Esophagus muscularis mucosa (tissue), 4 donors: ENCODE results near the gene LPCAT1. TPM values are rescaled to one million over a fixed set of nuclear protein-coding genes. Genes with fewer than 3 reads are reported as not detected.

Source experiments
- DNase-seq: peaks from one replicate; pipeline ENCODE4 v3.0.0-alpha.2; 2017; ENCODE audit errors: extremely low spot score
- H3K27ac ChIP-seq, 4 donors: fragments of 200-600 bp; sonication (generic); replicated peaks in 1 of 4; 1 replicate in 3 of 4; 2 replicates in 1 of 4; pipeline ENCODE4 v1.5.1; 2016 to 2019; ENCODE audit warnings: mild to moderate bottlenecking in 1 of 4
- H3K27me3 ChIP-seq, 4 donors: fragments of 200-600 bp; sonication (generic); one replicate each; pipeline versions ENCODE4 v1.5.1 to v1.6.0; 2016 to 2019
- H3K36me3 ChIP-seq, 4 donors: fragments of 200-600 bp; sonication (generic); one replicate each; pipeline ENCODE4 v1.5.1; 2016 to 2019
- H3K4me1 ChIP-seq, 4 donors: fragments of 200-600 bp; sonication (generic); one replicate each; pipeline ENCODE4 v1.5.1; 2016 to 2019
- H3K4me3 ChIP-seq, 4 donors: fragments of 200-600 bp; sonication (generic); 1 replicate in 2 of 4; 2 replicates in 2 of 4; pipeline ENCODE4 v1.5.1; 2016 to 2019; ENCODE audit warnings: mild to moderate bottlenecking in 4 of 4, moderate library complexity in 1 of 4
- H3K9me3 ChIP-seq, 4 donors: fragments of 200-600 bp; sonication (generic); 1 replicate in 3 of 4; 2 replicates in 1 of 4; pipeline ENCODE4 v1.5.1; 2016 to 2019
- EP300 ChIP-seq: sonication (generic); formaldehyde crosslinking; IDR thresholded peaks from one replicate; pipeline ENCODE4 v1.6.1; 2017; ENCODE audit warnings: antibody characterized with exemption
- POLR2A ChIP-seq: fragments of 450-650 bp; IDR thresholded peaks from one replicate; pipeline ENCODE4 v1.6.1; 2017; ENCODE audit warnings: antibody characterized with exemption, moderate library complexity, mild to moderate bottlenecking, low read depth
- POLR2AphosphoS5 ChIP-seq, 2 donors: sonication (generic); formaldehyde crosslinking; IDR thresholded peaks; one replicate each; pipeline ENCODE4 v1.6.1; 2017; ENCODE audit warnings: antibody characterized with exemption in 2 of 2
- WGBS: methylation state at CpG from one replicate; pipeline ENCODE4 v1.1.5; 2018; 5-methylcytosine and 5-hydroxymethylcytosine counted together
- intact Hi-C: fragments of 100-400 bp; cut with DNase I; formaldehyde crosslinking; loops from one replicate; pipeline ENCODE4 v1.15.1; 2023
- total RNA-seq, 4 donors: library from RNA; depleted of rRNA; stranded (reverse); fragments of >200 nt; gene quantifications; one replicate each; pipeline versions ENCODE4 v1.1.0 to v1.2.1, GENCODE V29; 2016
- TF ChIP-seq, protein P1 (sequence below), 3 experiments: fragments of 200-600 bp in 2 of 3; fragments of 450-650 bp in 1 of 3; sonication (generic) in 2 of 3; IDR thresholded peaks; one replicate each; pipeline ENCODE4 v1.5.1; 2017 to 2019; ENCODE audit warnings: antibody characterized with exemption in 3 of 3, mild to moderate bottlenecking in 2 of 3, moderate library complexity in 1 of 3

Gene LPCAT1
- total RNA-seq, 4 donors from 2014 or later, result 22.5 to 51.7 (median 35.0) TPM

DNA sequence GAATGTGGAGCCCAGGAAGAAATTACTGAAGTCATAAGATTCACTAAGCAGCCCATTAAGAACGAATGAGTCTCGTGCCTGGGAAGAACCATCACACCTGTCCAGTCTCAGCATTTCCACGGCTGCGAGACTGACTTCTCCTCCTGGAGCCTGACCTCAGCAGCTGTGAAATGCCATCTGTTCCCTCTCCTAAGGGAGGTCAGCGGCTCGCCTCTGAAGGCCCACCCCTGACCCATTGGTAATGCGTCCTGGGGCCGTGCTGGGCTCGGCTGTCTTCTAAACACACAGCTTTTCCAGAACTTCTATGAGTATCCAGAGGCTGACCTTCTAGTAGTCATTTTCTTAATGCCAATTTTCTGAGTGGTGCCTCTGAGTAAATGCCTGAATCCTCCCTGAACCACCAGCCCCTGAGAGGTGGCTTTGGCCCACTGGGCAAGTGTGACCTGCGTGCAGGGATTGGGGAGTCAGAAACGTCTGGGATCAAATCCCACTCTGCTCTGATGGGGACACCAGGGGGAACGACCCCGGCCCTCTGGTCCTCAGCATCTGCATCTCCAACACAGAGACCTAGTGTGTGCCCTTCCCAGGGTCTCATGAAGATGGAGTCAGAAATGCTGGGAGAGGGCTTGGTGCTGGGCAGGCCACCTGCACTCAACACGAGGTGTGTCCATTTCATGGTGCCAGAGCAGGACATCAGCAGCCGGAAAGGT, 84.2 kb downstream of the LPCAT1 start:
- no peak for TF ChIP-seq POLR2A
- no peak for TF ChIP-seq POLR2AphosphoS5 (IDR thresholded peaks at IDR 0.05)
- TF ChIP-seq, protein P1, sequence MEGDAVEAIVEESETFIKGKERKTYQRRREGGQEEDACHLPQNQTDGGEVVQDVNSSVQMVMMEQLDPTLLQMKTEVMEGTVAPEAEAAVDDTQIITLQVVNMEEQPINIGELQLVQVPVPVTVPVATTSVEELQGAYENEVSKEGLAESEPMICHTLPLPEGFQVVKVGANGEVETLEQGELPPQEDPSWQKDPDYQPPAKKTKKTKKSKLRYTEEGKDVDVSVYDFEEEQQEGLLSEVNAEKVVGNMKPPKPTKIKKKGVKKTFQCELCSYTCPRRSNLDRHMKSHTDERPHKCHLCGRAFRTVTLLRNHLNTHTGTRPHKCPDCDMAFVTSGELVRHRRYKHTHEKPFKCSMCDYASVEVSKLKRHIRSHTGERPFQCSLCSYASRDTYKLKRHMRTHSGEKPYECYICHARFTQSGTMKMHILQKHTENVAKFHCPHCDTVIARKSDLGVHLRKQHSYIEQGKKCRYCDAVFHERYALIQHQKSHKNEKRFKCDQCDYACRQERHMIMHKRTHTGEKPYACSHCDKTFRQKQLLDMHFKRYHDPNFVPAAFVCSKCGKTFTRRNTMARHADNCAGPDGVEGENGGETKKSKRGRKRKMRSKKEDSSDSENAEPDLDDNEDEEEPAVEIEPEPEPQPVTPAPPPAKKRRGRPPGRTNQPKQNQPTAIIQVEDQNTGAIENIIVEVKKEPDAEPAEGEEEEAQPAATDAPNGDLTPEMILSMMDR (IDR thresholded peaks at IDR 0.05), result no peak
- TF ChIP-seq EP300, result no peak
- H3K27me3 ChIP-seq, result peaks cover 0 to 86% (median 28%) of the 10 kb centered on the region in 4 donors

DNA sequence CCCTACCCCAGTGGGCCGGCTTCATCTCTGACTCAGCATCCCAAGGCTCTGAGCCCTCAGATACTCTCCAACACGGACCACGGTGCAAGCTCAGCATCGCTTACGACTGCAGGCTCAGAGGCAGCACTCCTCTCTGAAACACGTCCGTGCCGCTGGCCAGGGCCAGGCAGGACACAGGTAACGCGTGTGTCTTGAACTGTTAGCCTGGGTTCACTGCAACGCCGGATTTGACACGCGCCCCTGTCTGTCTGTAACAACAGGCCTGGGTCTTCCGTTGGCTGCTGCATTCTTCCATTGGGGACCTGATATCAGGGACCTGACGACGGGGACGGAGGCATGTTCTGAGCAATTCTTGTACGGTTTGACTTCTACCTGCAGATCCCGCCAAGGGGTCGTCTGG, 84.9 kb downstream of the LPCAT1 start:
- Histone ChIP-seq H3K36me3 (no peaks in the 10 kb centered on the region), H3K27ac (no peak overlapping the region)
- TF ChIP-seq, protein P1 (IDR thresholded peaks at IDR 0.05), result no peak
- no peak for TF ChIP-seq POLR2A
- no peak for TF ChIP-seq EP300
- TF ChIP-seq POLR2AphosphoS5 (IDR thresholded peaks at IDR 0.05), result no peak

More for the DNA sequence above, 84.2 kb downstream of the LPCAT1 start:
- no peak for DNase-seq
- 51% methylated on average over 12 of the region's 15 CpGs for WGBS
- intact Hi-C loops, result no loop called here
- Histone ChIP-seq H3K9me3 (peaks cover 0 to 9% (median 4%) of the 10 kb centered on the region in 4 donors), H3K4me3 (no peak overlapping the region), H3K27ac (no peak overlapping the region), H3K36me3 (no peaks in the 10 kb centered on the region), H3K4me1 (peaks cover 0 to 6% (median 3%) of the 10 kb centered on the region in 4 donors)

DNA sequence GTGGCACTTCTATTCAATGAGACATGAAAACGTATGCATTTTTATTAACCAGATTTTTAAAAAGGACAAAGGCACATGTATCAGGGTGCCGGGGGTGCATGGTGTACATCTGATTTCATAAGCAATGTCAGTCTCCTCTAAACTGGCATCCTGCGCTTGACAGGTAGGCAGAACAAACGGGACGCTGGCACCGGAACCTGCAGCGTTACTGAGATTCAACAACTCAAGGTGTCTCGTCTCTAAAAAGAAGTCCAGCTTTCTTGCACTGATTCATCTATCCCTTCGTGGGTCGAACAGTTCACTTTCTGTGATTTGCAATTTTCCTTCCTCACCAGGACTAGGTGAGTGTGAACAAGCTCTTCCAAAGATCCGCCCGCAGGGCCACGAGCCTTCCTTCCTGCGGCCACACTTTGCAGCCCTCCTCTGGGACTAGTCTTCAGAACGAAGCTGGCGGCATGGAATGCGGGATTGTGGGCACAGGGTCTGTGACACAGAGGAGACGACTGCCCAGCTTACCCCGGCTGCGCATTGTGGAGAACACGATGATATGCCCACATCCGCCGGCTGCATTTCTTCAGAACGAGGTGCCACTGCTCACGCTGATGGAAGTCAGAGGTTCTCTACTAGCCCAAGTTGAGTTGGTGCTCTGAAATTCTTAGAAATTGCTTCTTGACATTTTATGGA, 85.7 kb downstream of the LPCAT1 start:
- Histone ChIP-seq H3K27ac (no peak overlapping the region), H3K27me3 (peaks cover 0 to 70% (median 13%) of the 10 kb centered on the region in 4 donors), H3K4me3 (no peak overlapping the region), H3K36me3 (no peaks in the 10 kb centered on the region), H3K9me3 (peaks cover 0 to 9% (median 4%) of the 10 kb centered on the region in 4 donors), H3K4me1 (no peaks in the 10 kb centered on the region)
- 92% methylated on average over 20 of the region's 25 CpGs for WGBS
- intact Hi-C loops, result no loop called here
- DNase-seq, result no peak
- TF ChIP-seq EP300 (no peak), POLR2AphosphoS5 (IDR thresholded peaks at IDR 0.05) (no peak), POLR2A (no peak)
- TF ChIP-seq, protein P1 (IDR thresholded peaks at IDR 0.05), result no peak

More for the DNA sequence above, 84.9 kb downstream of the LPCAT1 start:
- H3K4me1 ChIP-seq, result no peaks in the 10 kb centered on the region
- intact Hi-C loops, result no loop called here
- peaks cover 0 to 79% (median 22%) of the 10 kb centered on the region in 4 donors for H3K27me3 ChIP-seq
- H3K9me3 ChIP-seq, result peaks cover 0 to 9% (median 4%) of the 10 kb centered on the region in 4 donors
- WGBS, result 88% methylated on average over 21 of the region's 21 CpGs
- no peak for DNase-seq
- H3K4me3 ChIP-seq, result no peak overlapping the region

DNA sequence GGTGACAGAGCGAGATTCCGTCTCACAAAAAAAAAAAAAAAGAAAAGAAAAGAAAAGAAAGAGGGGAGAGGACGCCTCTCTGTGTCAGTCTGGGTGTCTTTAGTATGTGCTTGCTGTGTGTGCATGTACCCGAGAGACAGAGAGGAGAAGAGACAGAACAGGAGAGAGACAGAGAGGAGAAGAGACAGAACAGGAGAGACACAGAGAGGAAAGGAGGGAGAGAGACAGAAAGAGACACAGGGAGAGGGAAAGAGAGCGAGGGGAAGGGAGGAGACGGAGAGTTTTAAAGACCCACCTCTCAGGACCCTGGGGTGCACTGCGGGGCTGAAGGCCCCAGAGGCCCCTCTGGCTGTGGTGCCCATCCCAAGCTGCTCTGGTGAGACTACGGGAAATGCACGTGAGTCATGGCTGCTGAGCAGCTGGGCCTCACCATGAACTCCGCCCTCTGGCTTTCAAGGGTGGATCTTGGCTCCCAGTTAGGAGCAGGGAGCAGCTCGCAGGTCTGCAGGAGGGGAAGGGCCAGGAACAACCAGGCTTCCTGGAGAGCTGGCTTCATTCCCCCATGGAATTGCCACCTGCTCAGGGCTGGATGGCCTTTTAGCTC, 86.4 kb downstream of the LPCAT1 start:
- Histone ChIP-seq H3K4me3 (no peak overlapping the region), H3K27me3 (peaks cover 0 to 64% (median 6%) of the 10 kb centered on the region in 4 donors), H3K36me3 (no peaks in the 10 kb centered on the region), H3K9me3 (peaks cover 0 to 9% (median 4%) of the 10 kb centered on the region in 4 donors), H3K27ac (no peak overlapping the region), H3K4me1 (no peaks in the 10 kb centered on the region)
- intact Hi-C loops, result no loop called here
- 56% methylated on average over 11 of the region's 11 CpGs for WGBS
- TF ChIP-seq, protein P1 (IDR thresholded peaks at IDR 0.05), result no peak
- TF ChIP-seq EP300 (no peak), POLR2A (no peak), POLR2AphosphoS5 (IDR thresholded peaks at IDR 0.05) (no peak)
- DNase-seq, result no peak
